HepG2 (cell line): ENCODE measurements around the gene CFAP97. TPM values are rescaled to one million over a fixed set of nuclear protein-coding genes. Genes with fewer than 3 reads are reported as not detected.

Experiments used
- ADNP ChIP-seq: sonication (generic); formaldehyde crosslinking; IDR thresholded peaks from 2 replicates; pipeline ENCODE4 v1.4.0; 2020; ENCODE audit warnings: missing genetic modification reagents
- ETS1 ChIP-seq: sonication (generic); formaldehyde crosslinking; IDR thresholded peaks from 2 replicates; pipeline ENCODE4 v1.4.0; 2020; ENCODE audit warnings: missing genetic modification reagents
- GATA4 ChIP-seq: sonication (generic); IDR thresholded peaks from 2 replicates; pipeline ENCODE4 v1.6.1; 2016; ENCODE audit warnings: antibody characterized with exemption, low read depth, borderline replicate concordance
- HMG20B ChIP-seq: conservative IDR thresholded peaks from 2 replicates; pipeline ENCODE4 v1.6.1; 2016; ENCODE audit warnings: missing genetic modification reagents, missing compliant biosample characterization
- IRF1 ChIP-seq: sonication (generic); formaldehyde crosslinking; IDR thresholded peaks from 2 replicates; pipeline ENCODE4 v1.4.0; 2020; ENCODE audit warnings: low read depth, mild to moderate bottlenecking, missing genetic modification reagents
- PHF21A ChIP-seq: sonication (generic); formaldehyde crosslinking; IDR thresholded peaks from 2 replicates; pipeline ENCODE4 v1.5.0; 2020; ENCODE audit warnings: mild to moderate bottlenecking, missing genetic modification reagents
- RFX5 ChIP-seq: IDR thresholded peaks from 2 replicates; pipeline ENCODE4 v1.6.1; 2011; ENCODE audit warnings: low read depth, low read length, improper control_type of control experiment
- RXRB ChIP-seq: IDR thresholded peaks from 2 replicates; pipeline ENCODE4 v1.6.1; 2016; ENCODE audit warnings: borderline replicate concordance, missing genetic modification reagents, missing compliant biosample characterization
- SNAPC2 ChIP-seq: sonication (generic); formaldehyde crosslinking; IDR thresholded peaks from 2 replicates; pipeline ENCODE4 v1.8.1; 2022; ENCODE audit warnings: mild to moderate bottlenecking, missing genetic modification reagents
- SRSF4 ChIP-seq: fragments of 200-400 bp; formaldehyde crosslinking; IDR thresholded peaks from one replicate; pipeline ENCODE4 v1.6.1; 2018; ENCODE audit warnings: mild to moderate bottlenecking, low read depth, low read length, moderate library complexity; ENCODE audit not compliant: poor library complexity, severe bottlenecking
- XBP1 ChIP-seq: sonication (generic); formaldehyde crosslinking; IDR thresholded peaks from 2 replicates; pipeline ENCODE4 v1.5.0; 2020; ENCODE audit warnings: missing genetic modification reagents
- ZNF101 ChIP-seq: sonication (generic); formaldehyde crosslinking; IDR thresholded peaks from 2 replicates; pipeline ENCODE4 v1.4.0; 2020; ENCODE audit warnings: mild to moderate bottlenecking, low read depth, missing genetic modification reagents, borderline replicate concordance
- ZNF138 ChIP-seq: sonication (generic); formaldehyde crosslinking; IDR thresholded peaks from 2 replicates; pipeline ENCODE4 v1.5.0; 2020; ENCODE audit warnings: mild to moderate bottlenecking, low read depth, missing genetic modification reagents
- ZNF414 ChIP-seq: sonication (generic); formaldehyde crosslinking; IDR thresholded peaks from 2 replicates; pipeline ENCODE4 v1.5.0; 2020; ENCODE audit warnings: missing genetic modification reagents
- ZNF530 ChIP-seq: sonication (generic); formaldehyde crosslinking; IDR thresholded peaks from 2 replicates; pipeline ENCODE4 v1.5.0; 2020; ENCODE audit warnings: low read depth, mild to moderate bottlenecking, missing genetic modification reagents
- ZNF639 ChIP-seq: conservative IDR thresholded peaks from 2 replicates; pipeline ENCODE4 v1.6.1; 2018; ENCODE audit warnings: missing genetic modification reagents
- ZNF678 ChIP-seq: sonication (generic); formaldehyde crosslinking; IDR thresholded peaks from 2 replicates; pipeline ENCODE4 v1.4.0; 2020; ENCODE audit warnings: mild to moderate bottlenecking, missing genetic modification reagents
- ZNF703 ChIP-seq: sonication (generic); formaldehyde crosslinking; IDR thresholded peaks from 2 replicates; pipeline ENCODE4 v1.5.1; 2020; ENCODE audit warnings: missing genetic modification reagents, mild to moderate bottlenecking, moderate library complexity, borderline replicate concordance
- ZNF709 ChIP-seq: sonication (generic); formaldehyde crosslinking; IDR thresholded peaks from 2 replicates; pipeline ENCODE4 v1.5.0; 2020; ENCODE audit warnings: mild to moderate bottlenecking, missing genetic modification reagents
- ZNF792 ChIP-seq: IDR thresholded peaks from 2 replicates; pipeline ENCODE4 v1.6.1; 2016
- polyA plus RNA-seq, 8 experiments: library from polyadenylated mRNA; depleted of rRNA in 3 of 8; stranded (reverse) in 7 of 8; unstranded in 1 of 8; fragments of >200 nt; fragmentation: Illumina TruSeq in 4 of 8; extraction: Trizol in 4 of 8; gene quantifications; 2 replicates each; pipeline versions ENCODE4 v1.2.1 to v1.2.3, GENCODE V29; 2011 to 2016; ENCODE audit warnings: low read depth in 4 of 8, missing spikeins in 1 of 8, mixed read lengths in 1 of 8; ENCODE audit not compliant: insufficient read depth in 1 of 8
- total RNA-seq, 5 experiments: library from RNA; depleted of rRNA; stranded (reverse); fragments of >200 nt; fragmentation: Illumina TruSeq; extraction: Trizol; gene quantifications; 2 replicates each; pipeline ENCODE4 v1.2.3, GENCODE V29; 2016; ENCODE audit warnings: low read depth in 1 of 5
- TF ChIP-seq, protein P1 (sequence below): sonication (generic); formaldehyde crosslinking; IDR thresholded peaks from 2 replicates; pipeline ENCODE4 v1.4.0; 2020; ENCODE audit warnings: mild to moderate bottlenecking, missing genetic modification reagents

The CFAP97 gene
- total and polyA plus RNA-seq, 2 of the 13 experiments (the other 11 are each of a cell fraction or from before 2014, with no cell fraction given) = 32.1 to 44.4 TPM

DNA sequence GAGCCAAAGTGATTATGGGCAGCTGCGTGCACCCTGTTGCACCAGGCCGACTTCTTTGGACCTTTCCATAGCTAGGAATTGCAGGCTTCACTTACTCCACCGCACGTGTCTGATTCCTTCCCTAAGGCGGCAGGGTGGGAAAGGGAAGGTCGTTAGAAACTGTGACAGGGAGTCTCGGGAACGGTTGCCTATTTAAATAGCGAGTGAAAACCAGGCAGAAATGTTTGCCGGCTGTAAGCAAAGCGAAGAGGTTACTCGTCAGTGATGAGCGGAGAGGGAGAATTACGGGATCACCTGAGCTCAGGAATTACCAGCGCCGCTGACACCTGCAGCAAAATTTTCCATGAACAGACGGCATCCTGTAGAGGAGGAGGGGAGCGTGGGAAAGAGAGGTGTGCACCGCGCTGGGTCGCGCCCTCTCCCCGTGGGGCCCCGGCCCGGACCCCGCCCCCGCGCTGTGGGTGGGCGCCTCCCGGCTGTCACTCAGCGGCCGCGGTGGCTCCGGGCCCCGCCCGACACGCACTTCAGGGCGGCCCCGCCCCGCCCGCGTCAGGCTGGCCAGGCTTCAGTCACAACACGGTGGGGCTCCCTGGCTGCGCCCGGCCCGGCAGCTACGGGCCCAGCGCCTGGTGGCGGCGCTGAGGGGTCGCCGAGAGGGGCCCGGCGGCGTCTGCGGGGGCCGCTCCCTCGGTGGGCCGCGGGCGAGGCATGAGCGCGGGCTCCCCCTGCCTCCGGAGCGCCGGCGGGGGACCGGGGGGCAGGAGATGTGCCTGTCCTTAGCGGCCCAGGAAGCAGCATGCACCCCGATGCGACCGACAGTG, 5.4 kb upstream of the CFAP97 start, which contains the start of gene SNX25 (continued):
- TF ChIP-seq ETS1 (CRISPR knock-in tag) (no peak), IRF1 (CRISPR knock-in tag) (no peak), ZNF138 (CRISPR knock-in tag) (no peak), ZNF414 (CRISPR knock-in tag) (no peak), ZNF792 (CRISPR knock-in tag) (no peak), SNAPC2 (CRISPR knock-in tag) (no peak), XBP1 (no peak), ZNF678 (CRISPR knock-in tag) (no peak; the same call in 1 of the 2 replicates), HMG20B (CRISPR knock-in tag) (peak; percentile 53; the same call in 1 of the 2 replicates), ZNF639 (CRISPR knock-in tag) (no peak), ZNF703 (CRISPR knock-in tag) (no peak), SRSF4 (no peak), GATA4 (no peak), ZNF709 (0 out of 2 replicates have a peak, but pooled peaks have one; percentile 46), ZNF101 (CRISPR knock-in tag) (no peak), PHF21A (peak; percentile 68; the same call in 1 of the 2 replicates), RFX5 (no peak), RXRB (CRISPR knock-in tag) (0 out of 2 replicates have a peak, but pooled peaks have one; percentile 46), ADNP (CRISPR knock-in tag) (no peak), ZNF530 (CRISPR knock-in tag) (no peak)
- TF ChIP-seq, protein P1, sequence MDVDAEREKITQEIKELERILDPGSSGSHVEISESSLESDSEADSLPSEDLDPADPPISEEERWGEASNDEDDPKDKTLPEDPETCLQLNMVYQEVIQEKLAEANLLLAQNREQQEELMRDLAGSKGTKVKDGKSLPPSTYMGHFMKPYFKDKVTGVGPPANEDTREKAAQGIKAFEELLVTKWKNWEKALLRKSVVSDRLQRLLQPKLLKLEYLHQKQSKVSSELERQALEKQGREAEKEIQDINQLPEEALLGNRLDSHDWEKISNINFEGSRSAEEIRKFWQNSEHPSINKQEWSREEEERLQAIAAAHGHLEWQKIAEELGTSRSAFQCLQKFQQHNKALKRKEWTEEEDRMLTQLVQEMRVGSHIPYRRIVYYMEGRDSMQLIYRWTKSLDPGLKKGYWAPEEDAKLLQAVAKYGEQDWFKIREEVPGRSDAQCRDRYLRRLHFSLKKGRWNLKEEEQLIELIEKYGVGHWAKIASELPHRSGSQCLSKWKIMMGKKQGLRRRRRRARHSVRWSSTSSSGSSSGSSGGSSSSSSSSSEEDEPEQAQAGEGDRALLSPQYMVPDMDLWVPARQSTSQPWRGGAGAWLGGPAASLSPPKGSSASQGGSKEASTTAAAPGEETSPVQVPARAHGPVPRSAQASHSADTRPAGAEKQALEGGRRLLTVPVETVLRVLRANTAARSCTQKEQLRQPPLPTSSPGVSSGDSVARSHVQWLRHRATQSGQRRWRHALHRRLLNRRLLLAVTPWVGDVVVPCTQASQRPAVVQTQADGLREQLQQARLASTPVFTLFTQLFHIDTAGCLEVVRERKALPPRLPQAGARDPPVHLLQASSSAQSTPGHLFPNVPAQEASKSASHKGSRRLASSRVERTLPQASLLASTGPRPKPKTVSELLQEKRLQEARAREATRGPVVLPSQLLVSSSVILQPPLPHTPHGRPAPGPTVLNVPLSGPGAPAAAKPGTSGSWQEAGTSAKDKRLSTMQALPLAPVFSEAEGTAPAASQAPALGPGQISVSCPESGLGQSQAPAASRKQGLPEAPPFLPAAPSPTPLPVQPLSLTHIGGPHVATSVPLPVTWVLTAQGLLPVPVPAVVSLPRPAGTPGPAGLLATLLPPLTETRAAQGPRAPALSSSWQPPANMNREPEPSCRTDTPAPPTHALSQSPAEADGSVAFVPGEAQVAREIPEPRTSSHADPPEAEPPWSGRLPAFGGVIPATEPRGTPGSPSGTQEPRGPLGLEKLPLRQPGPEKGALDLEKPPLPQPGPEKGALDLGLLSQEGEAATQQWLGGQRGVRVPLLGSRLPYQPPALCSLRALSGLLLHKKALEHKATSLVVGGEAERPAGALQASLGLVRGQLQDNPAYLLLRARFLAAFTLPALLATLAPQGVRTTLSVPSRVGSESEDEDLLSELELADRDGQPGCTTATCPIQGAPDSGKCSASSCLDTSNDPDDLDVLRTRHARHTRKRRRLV (CRISPR knock-in tag) = no peak
